Type B pancreatic cell (in vitro differentiated cells): Measurements from ENCODE around the gene GNG8. TPM values are rescaled to one million over a fixed set of nuclear protein-coding genes. Genes with fewer than 3 reads are reported as not detected.
A peak's percentile ranks its signal among the peaks of the same experiment; 100 is the strongest.

Source experiments
- DNase-seq: peaks from one replicate; pipeline ENCODE4 v3.0.0; 2021; ENCODE audit warnings: mixed read lengths; ENCODE audit not compliant: unreplicated experiment; ENCODE audit errors: extremely low spot score
- H3K27ac Mint-ChIP-seq: 2 replicates; pipeline ENCODE4 v1.8.0; 2021; ENCODE audit warnings: mild to moderate bottlenecking, mixed read lengths
- H3K27me3 Mint-ChIP-seq: 2 replicates; pipeline ENCODE4 v1.8.0; 2021; ENCODE audit warnings: mixed read lengths
- H3K36me3 Mint-ChIP-seq: 2 replicates; pipeline ENCODE4 v1.8.0; 2021; ENCODE audit warnings: mixed read lengths
- H3K4me1 Mint-ChIP-seq: one replicate; pipeline ENCODE4 v1.8.0; 2021; ENCODE audit warnings: mixed read lengths; ENCODE audit not compliant: unreplicated experiment
- H3K4me3 Mint-ChIP-seq: 2 replicates; pipeline ENCODE4 v1.8.0; 2021; ENCODE audit warnings: mild to moderate bottlenecking, mixed read lengths
- H3K9me3 Mint-ChIP-seq: 2 replicates; pipeline ENCODE4 v1.8.0; 2021; ENCODE audit warnings: mixed read lengths
- total RNA-seq: library from RNA; stranded (reverse); gene quantifications from 2 replicates; pipeline ENCODE4 v1.2.1, GENCODE V29; 2021; ENCODE audit warnings: low replicate concordance
- TF ChIP-seq, protein P1 (sequence below): fragments of 200-600 bp; sonication (generic); conservative IDR thresholded peaks from 2 replicates; pipeline ENCODE4 v1.5.0; 2021; ENCODE audit warnings: antibody characterized with exemption, mild to moderate bottlenecking

GNG8 gene
- total RNA-seq, 1 donor from 2014 or later, result 2.4 TPM

DNA sequence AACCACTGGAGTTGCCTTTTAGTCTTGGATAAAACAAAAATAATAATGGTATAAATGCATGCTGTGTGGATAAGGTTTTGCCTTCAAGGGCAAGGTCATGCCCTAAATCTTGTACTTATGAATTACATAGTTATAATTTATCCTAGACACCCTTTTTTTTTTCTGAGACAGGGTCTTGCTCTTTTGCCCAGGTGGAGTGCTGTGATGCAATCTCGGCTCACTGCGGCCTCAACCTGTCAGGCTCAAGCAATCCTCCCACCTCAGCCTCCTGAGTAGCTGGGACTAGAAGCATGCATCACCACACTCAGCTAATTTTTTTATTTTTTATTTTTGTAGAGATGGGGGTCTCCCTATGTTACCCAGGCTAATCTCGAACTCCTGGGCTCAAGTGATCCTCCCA, 32.7 kb upstream of the GNG8 start:
- DNase-seq, result no peak
- TF ChIP-seq, protein P1, sequence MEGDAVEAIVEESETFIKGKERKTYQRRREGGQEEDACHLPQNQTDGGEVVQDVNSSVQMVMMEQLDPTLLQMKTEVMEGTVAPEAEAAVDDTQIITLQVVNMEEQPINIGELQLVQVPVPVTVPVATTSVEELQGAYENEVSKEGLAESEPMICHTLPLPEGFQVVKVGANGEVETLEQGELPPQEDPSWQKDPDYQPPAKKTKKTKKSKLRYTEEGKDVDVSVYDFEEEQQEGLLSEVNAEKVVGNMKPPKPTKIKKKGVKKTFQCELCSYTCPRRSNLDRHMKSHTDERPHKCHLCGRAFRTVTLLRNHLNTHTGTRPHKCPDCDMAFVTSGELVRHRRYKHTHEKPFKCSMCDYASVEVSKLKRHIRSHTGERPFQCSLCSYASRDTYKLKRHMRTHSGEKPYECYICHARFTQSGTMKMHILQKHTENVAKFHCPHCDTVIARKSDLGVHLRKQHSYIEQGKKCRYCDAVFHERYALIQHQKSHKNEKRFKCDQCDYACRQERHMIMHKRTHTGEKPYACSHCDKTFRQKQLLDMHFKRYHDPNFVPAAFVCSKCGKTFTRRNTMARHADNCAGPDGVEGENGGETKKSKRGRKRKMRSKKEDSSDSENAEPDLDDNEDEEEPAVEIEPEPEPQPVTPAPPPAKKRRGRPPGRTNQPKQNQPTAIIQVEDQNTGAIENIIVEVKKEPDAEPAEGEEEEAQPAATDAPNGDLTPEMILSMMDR, result no peak
- Mint-ChIP-seq H3K9me3 (no peaks in the 10 kb centered on the region), H3K27ac (no peak overlapping the region), H3K4me1 (no peaks in the 10 kb centered on the region), H3K4me3 (no peak overlapping the region), H3K36me3 (peaks cover 3% of the 10 kb centered on the region), H3K27me3 (no peaks in the 10 kb centered on the region)

GRCh38 chr19:46665072-46665471, 29.1 kb upstream of the GNG8 start:
- DNase-seq, result no peak
- Mint-ChIP-seq H3K9me3 (no peaks in the 10 kb centered on the region), H3K27ac (no peak overlapping the region), H3K27me3 (peaks cover 8% of the 10 kb centered on the region), H3K36me3 (peaks cover 3% of the 10 kb centered on the region), H3K4me1 (peaks cover 10% of the 10 kb centered on the region), H3K4me3 (no peak overlapping the region)
- TF ChIP-seq, protein P1, result no peak

DNA sequence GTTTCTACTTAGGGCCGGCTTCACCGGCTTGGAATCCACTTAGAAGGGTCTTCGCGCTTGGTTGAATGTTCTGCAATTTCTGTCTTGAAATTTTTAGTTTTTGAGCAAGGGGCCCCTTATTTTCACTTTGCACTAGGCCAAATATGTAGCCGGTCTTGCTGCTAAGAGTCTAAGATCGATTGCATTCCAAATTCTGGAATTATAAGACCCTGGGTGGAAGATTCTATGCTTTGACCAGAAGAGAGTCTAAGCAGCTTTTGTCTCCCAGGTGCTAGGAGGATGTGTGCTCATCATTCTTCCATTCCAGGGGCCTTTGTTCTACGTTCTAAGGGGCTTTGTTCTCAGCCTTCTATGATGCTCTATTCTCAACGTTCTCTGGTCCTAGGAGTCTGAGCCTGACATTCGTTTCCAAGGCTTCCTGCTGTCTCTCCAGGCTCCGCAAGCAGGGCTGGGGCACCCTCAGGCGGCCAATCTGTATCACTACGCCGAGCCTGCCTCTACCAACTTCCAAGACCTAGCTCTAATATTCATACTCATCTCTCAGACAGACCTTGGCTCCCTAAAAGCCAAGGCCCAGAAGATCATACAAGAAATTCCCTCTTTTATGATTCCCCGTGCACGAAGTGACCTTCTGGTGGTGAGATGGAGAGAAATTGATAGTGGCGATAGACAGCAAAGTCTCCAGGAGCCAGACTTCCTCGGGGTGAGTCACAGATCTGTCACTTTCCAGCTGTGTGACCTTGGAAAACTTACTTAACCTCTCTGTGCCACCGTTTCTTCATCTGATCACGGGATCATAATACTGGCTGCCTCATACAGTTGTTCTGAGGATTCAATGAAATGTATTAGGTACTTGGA, 26.0 kb upstream of the GNG8 start:
- Mint-ChIP-seq H3K9me3 (no peaks in the 10 kb centered on the region), H3K27ac (peak overlapping the region; percentile 92), H3K27me3 (peaks cover 22% of the 10 kb centered on the region), H3K4me1 (peaks cover 19% of the 10 kb centered on the region), H3K36me3 (no peaks in the 10 kb centered on the region), H3K4me3 (peak overlapping the region; percentile 86)
- peak; percentile 87 for DNase-seq
- TF ChIP-seq, protein P1, result peak; percentile 93

DNA sequence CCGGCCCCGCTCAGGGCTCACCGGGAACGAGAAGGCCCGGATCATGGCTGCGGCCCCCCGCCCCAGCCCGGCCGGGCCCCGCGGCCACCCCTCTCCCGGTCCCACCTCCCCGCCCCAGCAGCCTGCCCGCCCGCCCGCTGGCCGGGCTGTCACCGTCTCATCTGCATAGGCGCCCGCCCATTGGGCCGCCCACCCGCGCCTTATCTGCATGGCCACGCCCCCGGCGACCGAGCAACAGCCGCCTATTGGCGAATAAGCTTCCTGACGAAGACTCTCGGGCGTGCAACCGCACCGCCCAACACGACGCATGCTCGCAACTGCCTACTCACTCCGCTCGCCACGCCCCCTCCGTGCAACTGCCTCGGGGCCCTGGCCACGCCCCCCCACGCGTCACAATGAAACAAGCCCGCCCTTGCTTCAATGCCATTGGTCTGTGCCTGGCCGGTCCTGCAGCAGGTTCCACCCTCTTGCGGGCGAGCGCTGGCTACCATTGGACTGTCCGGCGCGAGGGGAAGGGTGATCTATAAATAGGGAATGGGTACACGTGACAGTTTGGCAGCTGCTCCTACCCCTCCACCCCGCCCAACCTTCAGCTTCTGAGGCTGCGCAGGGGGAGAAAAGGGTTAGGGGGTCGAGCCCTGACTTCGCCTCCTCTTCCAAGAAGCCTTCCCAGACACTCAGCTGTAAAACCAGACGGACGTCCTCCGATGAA, 25.2 kb upstream of the GNG8 start, which contains the start of gene DACT3:
Gene DACT3 (minus strand): TSS at position 163 of the 712 bp plus-strand sequence. CDS start 118 bp downstream, at position 45.
- TF ChIP-seq, protein P1, result no peak
- Mint-ChIP-seq H3K27me3 (peaks cover 28% of the 10 kb centered on the region), H3K4me1 (peaks cover 19% of the 10 kb centered on the region), H3K4me3 (peak within 1 kb of the TSS; percentile 95), H3K9me3 (no peaks in the 10 kb centered on the region), H3K27ac (peak within 1 kb of the TSS; percentile 92), H3K36me3 (peaks cover 4% of the 10 kb centered on the region)
- peak; percentile 100 for DNase-seq

- peaks cover 19% of the 10 kb centered on the region for H3K4me1 Mint-ChIP-seq
- H3K9me3 Mint-ChIP-seq, result no peaks in the 10 kb centered on the region
- peaks cover 28% of the 10 kb centered on the region for H3K27me3 Mint-ChIP-seq
- TF ChIP-seq, protein P1, result no peak
- peak; percentile 77 for DNase-seq
- peak overlapping the region; percentile 95 for H3K4me3 Mint-ChIP-seq
- no peak overlapping the region for H3K27ac Mint-ChIP-seq
- peaks cover 4% of the 10 kb centered on the region for H3K36me3 Mint-ChIP-seq
Measured at GRCh38 chr19:46660551-46661019, 24.6 kb upstream of the GNG8 start.
